GM18508 (cell line): ENCODE results near the gene FAM107A.

Experiments
- ATAC-seq: cut with Tn5 transposase; IDR thresholded peaks from one replicate; pipeline ENCODE4 v1.9.1; 2021; ENCODE audit warnings: moderate number of reproducible peaks; ENCODE audit not compliant: insufficient read depth, unreplicated experiment

The FAM107A gene

DNA sequence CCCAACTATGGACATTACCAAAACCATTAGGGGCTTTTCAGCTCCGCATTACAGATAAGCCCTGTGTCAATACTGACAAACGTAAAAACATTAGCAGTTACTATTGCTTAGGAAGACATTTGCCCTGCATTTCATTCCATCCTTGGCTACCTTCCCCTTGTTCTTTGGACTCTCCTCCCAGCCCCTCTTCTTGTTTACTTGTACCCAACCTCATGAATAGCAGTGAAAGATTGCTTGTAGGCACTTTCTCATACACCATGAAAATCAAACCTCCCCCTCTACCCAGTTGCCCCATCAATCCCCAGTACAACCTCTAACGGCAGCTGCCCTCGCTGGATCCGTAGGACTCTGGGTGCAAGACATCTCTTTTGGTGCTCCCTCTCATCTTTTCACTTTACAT, 16.9 kb upstream of the FAM107A start:
- ATAC-seq, result no peak

DNA sequence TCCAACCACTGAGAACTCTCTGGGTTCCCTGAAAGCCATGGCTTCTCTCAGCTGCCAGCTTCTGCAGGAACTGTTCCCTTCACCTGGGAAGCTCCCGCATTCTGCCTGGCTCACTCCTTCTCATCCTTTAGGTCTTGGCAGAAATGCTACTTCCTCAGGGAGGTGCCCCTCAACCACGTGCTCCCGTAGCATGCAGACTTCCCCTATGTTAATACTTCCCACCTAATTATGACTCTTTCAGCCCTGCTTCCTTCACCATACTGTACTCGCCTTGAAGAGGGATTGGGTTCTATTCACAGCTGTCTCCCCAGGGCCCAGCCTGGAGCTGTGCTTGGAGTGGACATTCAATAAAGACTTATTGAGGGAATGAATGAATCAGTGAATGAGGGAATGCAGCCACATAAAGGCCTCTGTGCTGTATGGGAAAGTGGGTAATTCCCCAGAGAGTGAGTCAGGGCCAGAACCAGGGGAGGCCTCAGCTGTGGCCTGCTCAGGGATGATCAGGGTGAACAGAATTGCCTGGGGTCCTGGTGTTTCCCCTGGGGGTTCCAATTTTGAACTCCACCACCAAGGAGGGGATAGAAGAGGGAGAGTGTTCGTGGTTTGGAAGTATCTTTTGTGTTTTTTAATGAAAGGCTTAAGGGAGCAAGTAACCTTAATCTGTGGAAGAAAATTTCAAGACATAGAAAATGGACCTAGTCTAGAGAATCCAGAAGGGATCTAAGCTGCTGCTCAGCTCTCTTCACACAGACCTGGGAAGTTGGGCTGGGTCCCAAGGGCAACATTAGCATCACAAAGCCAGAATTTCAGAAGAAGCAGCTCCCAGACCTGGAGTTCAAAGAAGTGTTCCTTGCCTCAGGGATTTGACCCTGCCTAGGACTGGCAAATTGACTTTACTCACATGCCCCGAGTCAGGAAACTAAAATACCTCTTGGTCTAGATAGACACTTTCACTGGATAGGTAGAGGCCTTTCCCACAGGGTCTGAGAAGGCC, 14.6 kb upstream of the FAM107A start:
- no peak for ATAC-seq

DNA sequence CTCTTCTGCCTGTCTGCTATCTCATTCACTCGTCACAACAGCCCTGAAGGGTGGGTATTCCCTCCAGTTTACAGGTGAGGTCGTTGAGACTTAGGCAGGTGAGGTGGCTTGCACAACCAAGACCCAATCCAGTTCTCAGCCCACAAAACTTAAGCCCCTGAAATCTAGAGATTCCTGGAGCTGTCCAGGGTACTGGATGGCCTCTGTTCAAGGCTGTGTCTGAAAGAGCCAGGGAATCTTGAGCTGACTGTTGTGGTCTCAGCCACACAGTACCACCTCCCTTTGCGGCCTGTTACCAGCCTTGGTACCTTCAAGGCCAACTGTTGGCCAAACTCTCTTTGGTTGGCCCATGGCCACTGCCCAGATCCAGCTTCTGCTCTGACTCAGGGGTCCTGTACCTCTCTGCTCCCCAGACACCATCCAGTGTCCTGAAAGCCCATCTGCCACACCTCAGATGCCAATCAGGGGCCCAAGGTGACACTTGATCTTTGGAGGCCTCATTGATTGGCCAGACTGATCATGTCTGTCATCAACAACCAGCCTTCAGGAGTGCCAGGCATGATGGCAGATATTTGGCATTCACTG, 10.9 kb upstream of the FAM107A start:
- ATAC-seq, result no peak

DNA sequence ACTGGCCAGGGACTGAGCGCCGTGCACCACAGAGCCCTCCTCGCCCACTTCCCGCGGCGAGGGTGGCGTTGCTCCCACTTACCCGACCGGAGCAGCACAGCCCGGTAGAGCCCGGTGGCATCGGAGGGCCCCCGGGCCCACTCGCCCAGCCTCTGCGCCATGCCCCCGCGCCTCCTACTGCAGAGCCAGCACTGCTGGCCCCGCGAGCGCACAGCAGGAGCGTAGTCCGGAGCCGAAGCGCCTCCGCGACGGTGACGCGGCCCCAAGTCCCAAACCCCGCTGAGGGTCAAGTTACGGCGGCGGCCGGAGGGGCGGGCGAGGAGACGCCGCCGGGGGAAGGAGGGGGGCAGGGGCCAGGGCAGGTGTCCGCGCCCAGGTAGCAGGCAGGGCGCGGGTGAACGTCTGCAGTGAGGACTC, 9.6 kb upstream of the FAM107A start:
- ATAC-seq, result no peak

GRCh38 chr3:58585994-58586393, 8.8 kb upstream of the FAM107A start:
- no peak for ATAC-seq

DNA sequence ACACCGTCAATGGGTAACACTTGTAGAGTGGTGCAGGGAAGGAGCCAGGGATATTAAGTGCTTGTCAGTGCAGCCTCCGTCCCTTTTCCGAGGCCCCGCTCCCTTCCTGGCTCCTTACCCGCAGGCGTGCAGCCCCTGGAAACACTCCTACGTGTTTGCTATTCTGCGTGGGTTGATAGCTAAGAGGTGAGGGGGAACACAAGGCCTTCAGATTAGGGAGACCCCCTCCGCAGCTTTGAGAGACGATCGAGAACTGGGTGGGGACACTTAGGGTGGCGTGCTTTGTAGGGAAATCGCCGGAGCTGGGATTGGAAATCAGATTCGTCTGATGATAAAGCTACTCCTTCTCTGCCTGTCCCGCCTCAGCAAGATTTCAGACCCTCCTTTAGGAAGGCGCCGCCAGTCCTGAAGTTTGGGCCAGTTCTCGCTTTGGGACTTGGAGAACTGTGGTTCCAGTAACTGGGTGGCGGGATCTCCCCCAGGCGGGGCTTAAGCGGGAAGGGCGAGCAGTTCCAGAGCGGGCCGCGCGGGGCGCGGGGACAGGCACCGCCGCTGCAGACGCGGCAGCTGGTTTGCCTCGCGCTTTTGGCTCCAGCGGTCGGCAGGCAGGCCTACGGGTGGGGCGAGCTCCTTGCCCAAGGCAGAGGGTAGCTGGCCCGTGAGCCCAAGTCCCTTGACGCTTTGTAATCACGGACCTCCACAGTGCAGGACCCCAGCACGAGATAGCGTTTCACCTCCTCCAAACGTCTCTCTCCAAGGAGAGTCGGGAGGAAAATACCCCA, 8.0 kb upstream of the FAM107A start:
- no peak for ATAC-seq

DNA sequence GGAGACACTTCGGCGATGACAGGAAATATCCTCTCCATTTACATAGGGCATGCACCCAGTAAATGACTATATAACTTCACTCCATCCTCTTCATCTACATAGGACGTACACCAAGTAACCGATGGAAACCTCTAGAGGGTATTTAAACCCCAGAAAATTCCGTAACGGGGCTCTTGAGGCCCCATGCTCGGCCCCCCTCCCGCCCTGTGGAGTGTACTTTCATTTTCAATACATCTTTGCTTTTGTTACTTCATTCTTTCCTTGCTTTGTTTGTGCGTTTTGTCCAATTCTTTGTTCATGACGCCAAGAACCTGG, 7.5 kb upstream of the FAM107A start:
- no peak for ATAC-seq

- ATAC-seq, result no peak
These were observed 4.3 kb upstream of the FAM107A start for GRCh38 chr3:58581328-58582091.

DNA sequence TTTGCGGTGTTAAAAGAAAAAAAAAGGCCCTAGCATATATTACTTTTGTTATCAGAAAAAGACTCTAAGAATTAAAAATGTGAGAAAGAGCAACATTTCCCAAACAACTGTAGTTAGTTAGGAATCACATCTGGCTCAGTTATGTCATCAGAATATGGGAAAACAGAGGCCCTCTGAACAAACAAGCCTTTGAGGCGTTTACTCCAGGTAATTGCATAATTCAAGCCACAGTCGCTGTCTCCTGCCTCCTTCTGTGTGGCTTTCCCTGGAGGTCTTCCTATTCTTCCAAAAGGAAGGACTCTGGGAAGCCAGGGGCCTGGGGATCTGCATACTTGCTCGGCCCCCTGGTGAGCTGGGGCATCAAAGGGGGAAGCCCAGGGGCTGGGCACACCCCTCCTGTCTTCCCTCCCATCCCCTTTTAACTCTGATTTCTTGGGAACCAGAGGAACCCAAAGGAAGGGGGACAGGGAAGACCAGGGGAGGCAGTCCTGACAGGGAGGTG, 3.7 kb upstream of the FAM107A start:
- ATAC-seq, result no peak

- no peak for ATAC-seq
These were observed 1.7 kb upstream of the FAM107A start for GRCh38 chr3:58578873-58579272.

- no peak for ATAC-seq
These were observed 475 bp downstream of the FAM107A start for GRCh38 chr3:58576716-58577115.

DNA sequence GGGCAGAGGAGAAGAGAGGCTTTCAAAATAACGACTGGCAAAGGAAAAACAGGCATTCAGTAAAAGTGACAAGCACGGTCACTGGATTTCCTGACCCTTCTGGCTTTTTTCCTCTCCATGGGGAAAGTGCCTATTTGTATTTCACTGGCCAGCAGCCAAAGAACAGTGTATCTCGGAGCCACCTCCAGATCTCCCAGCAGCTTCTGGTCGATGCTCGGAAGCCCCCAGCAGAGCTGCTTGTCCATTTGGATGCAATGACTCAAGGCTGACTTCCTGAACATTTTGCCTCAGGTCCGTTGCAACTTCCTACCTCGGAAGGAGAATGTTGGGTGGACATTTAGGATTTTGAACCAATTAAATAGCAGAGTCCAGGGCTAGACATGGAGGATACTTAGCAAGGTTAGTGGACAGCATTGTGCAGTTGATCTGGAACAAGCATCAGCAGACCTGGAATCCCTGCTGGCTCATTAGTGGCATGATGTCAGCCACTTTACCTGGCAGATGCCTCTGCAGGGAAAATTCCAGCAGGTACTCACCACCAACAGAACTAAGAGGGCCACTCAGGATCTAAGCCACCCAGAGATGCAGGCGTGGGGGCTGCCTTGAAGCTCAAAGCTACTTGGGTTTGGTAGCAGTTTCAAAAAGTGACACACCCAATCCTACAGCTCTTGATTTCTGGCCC, 1.1 kb downstream of the FAM107A start:
- no peak for ATAC-seq

GRCh38 chr3:58574682-58575081, 2.5 kb downstream of the FAM107A start:
- ATAC-seq, result no peak

GRCh38 chr3:58574106-58574505, 3.1 kb downstream of the FAM107A start:
- ATAC-seq, result no peak

DNA sequence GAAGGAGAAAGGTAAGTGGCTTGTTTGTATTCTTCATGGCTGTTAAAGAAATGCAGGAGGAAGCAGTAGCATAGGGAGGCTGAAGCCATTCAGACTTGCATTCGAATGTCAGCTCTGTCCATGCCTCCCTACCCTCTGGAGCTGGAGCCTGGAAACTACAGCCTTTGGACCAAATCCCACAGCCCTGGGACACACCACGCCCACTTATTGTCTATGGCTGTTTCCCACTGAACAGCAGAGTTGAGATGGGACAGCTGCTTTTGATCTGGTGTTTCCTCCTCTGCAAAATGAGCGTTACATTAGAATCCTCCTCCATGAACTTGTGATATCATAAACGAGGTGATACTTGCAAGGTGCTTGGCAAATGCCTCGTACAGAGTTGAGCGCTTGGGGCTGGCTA, 3.6 kb downstream of the FAM107A start:
- ATAC-seq, result no peak

DNA sequence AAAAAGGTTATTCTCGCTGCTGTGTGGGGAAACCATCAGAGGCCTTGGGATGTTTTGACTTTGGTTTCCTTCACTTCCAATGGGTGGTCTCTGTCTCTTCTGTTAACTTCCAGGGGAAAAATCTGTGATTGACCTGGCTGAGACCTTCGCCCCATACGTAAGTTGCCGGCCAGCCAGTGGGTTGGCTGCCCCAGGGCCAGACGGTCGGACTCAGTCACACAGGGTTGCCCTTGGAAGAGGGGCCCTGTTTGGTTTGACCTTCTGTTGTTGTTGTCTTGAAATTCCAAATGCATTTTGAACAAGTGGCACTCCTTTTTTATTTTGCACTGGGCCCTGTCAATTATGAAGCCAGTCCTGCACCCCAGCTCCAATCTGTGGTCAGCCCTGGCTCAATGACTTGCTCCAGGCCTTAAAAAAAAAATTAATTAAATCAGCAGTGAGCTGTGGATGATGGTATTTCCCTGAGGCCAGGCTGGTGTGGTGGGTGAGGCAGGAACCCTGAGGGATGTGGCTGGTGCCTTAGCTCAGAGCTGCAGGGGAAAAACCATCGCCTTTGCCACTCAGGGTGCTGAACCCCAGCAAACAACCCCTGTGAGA, 4.5 kb downstream of the FAM107A start:
- no peak for ATAC-seq

- no peak for ATAC-seq
These were observed 5.1 kb downstream of the FAM107A start for GRCh38 chr3:58572013-58572633.

DNA sequence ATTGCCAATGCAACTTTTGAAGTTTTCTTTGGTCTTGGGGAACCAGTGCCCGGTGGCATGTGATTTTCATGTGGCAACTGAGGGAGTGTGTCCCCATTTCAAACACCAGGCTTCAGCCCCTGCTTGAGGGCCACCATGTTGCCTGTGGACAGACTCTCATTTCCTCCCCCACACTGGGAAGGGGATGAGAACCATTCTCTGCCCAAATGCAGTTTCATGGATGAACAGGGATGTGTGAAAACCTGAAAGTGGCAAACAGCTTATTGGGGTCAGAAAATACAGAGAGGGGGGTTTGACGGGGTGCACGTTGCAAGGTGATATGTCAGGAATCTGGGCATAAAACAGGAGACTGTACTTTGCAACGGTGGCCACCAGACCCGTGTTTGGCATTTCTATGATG, 6.3 kb downstream of the FAM107A start:
- ATAC-seq, result no peak
